WTC11 (cell line): Measurements from ENCODE around the gene CAMTA1. TPM values are rescaled to one million over a fixed set of nuclear protein-coding genes. Genes with fewer than 3 reads are reported as not detected.

ENCODE experiments used
- ATAC-seq: fragments of 200-7000 bp; cut with Tn5 transposase; 2 replicates; pipeline ENCODE4 v1.10.0; 2021; ENCODE audit warnings: mild to moderate bottlenecking, moderate library complexity
- CTCF ChIA-PET: fragments of 300-600 bp; sonication (Branson Sonifier 250); formaldehyde crosslinking; loops from one replicate; lab custom pipeline; 2021; ENCODE audit warnings: antibody characterized with exemption; lab: Charles Lee
- POLR2A ChIA-PET: fragments of 350-600 bp; sonication (Branson Sonifier 250); formaldehyde crosslinking; loops from one replicate; lab custom pipeline; 2021; ENCODE audit warnings: antibody characterized with exemption; lab: Charles Lee
- DNase-seq: peaks from one replicate; pipeline ENCODE4 v3.0.0; 2021; ENCODE audit warnings: low spot score
- H3K27ac Mint-ChIP-seq: 2 replicates; pipeline ENCODE4 v1.8.0; 2021; ENCODE audit warnings: mixed read lengths
- H3K27me3 Mint-ChIP-seq: 2 replicates; pipeline ENCODE4 v1.8.0; 2021; ENCODE audit warnings: low read depth, mild to moderate bottlenecking, moderate library complexity, mixed read lengths
- H3K36me3 Mint-ChIP-seq: 2 replicates; pipeline ENCODE4 v1.8.0; 2021; ENCODE audit warnings: mixed read lengths
- H3K4me1 Mint-ChIP-seq: 2 replicates; pipeline ENCODE4 v1.8.0; 2022; ENCODE audit warnings: mixed read lengths
- H3K4me3 Mint-ChIP-seq: 2 replicates; pipeline ENCODE4 v1.8.0; 2021; ENCODE audit warnings: mild to moderate bottlenecking, moderate library complexity, mixed read lengths
- H3K9me3 Mint-ChIP-seq: 2 replicates; pipeline ENCODE4 v1.8.0; 2021; ENCODE audit warnings: mixed read lengths
- ARID4B ChIP-seq: sonication (generic); formaldehyde crosslinking; IDR thresholded peaks from 2 replicates; pipeline ENCODE4 v1.8.0; 2023; ENCODE audit warnings: missing genetic modification reagents, mild to moderate bottlenecking, borderline replicate concordance
- ATF2 ChIP-seq: sonication (generic); formaldehyde crosslinking; IDR thresholded peaks from 2 replicates; pipeline ENCODE4 v1.8.1; 2022; ENCODE audit warnings: low read depth, missing genetic modification reagents, borderline replicate concordance
- E2F5 ChIP-seq: sonication (generic); formaldehyde crosslinking; IDR thresholded peaks from 2 replicates; pipeline ENCODE4 v1.8.1; 2022; ENCODE audit warnings: mild to moderate bottlenecking, moderate library complexity, missing genetic modification reagents
- ESRRA ChIP-seq: sonication (generic); formaldehyde crosslinking; IDR thresholded peaks from 2 replicates; pipeline ENCODE4 v1.8.1; 2022; ENCODE audit warnings: mild to moderate bottlenecking, missing genetic modification reagents, borderline replicate concordance
- ETV6 ChIP-seq: sonication (generic); formaldehyde crosslinking; IDR thresholded peaks from 2 replicates; pipeline ENCODE4 v1.8.1; 2022; ENCODE audit warnings: mild to moderate bottlenecking, missing genetic modification reagents
- GABPB1 ChIP-seq: sonication (generic); formaldehyde crosslinking; IDR thresholded peaks from 2 replicates; pipeline ENCODE4 v1.8.1; 2023; ENCODE audit warnings: mild to moderate bottlenecking, missing genetic modification reagents
- IRF1 ChIP-seq: sonication (generic); formaldehyde crosslinking; IDR thresholded peaks from 2 replicates; pipeline ENCODE4 v1.8.0; 2023; ENCODE audit warnings: missing genetic modification reagents
- IRF2 ChIP-seq: sonication (generic); formaldehyde crosslinking; IDR thresholded peaks from 2 replicates; pipeline ENCODE4 v1.8.0; 2022; ENCODE audit warnings: low read depth, missing genetic modification reagents, borderline replicate concordance
- JAZF1 ChIP-seq: fragments of 250-450 bp; sonication (Bioruptor Pico); IDR thresholded peaks from 2 replicates; pipeline ENCODE4 v1.9.0; 2021; ENCODE audit warnings: moderate library complexity, mild to moderate bottlenecking, inconsistent platforms
- MLX ChIP-seq: sonication (generic); formaldehyde crosslinking; IDR thresholded peaks from 2 replicates; pipeline ENCODE4 v1.8.1; 2023; ENCODE audit warnings: mild to moderate bottlenecking, missing genetic modification reagents, moderate library complexity
- MYBL2 ChIP-seq: sonication (generic); formaldehyde crosslinking; IDR thresholded peaks from 2 replicates; pipeline ENCODE4 v1.8.1; 2023; ENCODE audit warnings: mild to moderate bottlenecking, moderate library complexity, missing genetic modification reagents
- NR2C2 ChIP-seq: sonication (generic); formaldehyde crosslinking; IDR thresholded peaks from 2 replicates; pipeline ENCODE4 v1.8.0; 2022; ENCODE audit warnings: mild to moderate bottlenecking, missing genetic modification reagents
- NR3C1 ChIP-seq: sonication (generic); formaldehyde crosslinking; conservative IDR thresholded peaks from 2 replicates; pipeline ENCODE4 v1.8.1; 2023; ENCODE audit warnings: low read depth, mild to moderate bottlenecking, missing genetic modification reagents
- OVOL2 ChIP-seq: fragments of 250-450 bp; sonication (Bioruptor Pico); IDR thresholded peaks from 2 replicates; pipeline ENCODE4 v1.9.0; 2021; ENCODE audit warnings: mild to moderate bottlenecking, borderline replicate concordance
- RORB ChIP-seq: fragments of 250-450 bp; sonication (Bioruptor Pico); IDR thresholded peaks from 2 replicates; pipeline ENCODE4 v1.9.0; 2021; ENCODE audit warnings: mild to moderate bottlenecking
- ZBTB43 ChIP-seq: sonication (generic); formaldehyde crosslinking; IDR thresholded peaks from 2 replicates; pipeline ENCODE4 v1.8.1; 2023; ENCODE audit warnings: mild to moderate bottlenecking, missing genetic modification reagents
- ZNF317 ChIP-seq: sonication (generic); formaldehyde crosslinking; IDR thresholded peaks from 2 replicates; pipeline ENCODE4 v1.8.1; 2023; ENCODE audit warnings: low read depth, mild to moderate bottlenecking, moderate library complexity, missing genetic modification reagents, borderline replicate concordance
- ZNF423 ChIP-seq: fragments of 250-450 bp; sonication (Bioruptor Pico); IDR thresholded peaks from 2 replicates; pipeline ENCODE4 v2.1.2; 2022; ENCODE audit warnings: mild to moderate bottlenecking, moderate library complexity
- ZNF671 ChIP-seq: fragments of 250-450 bp; sonication (Bioruptor Pico); IDR thresholded peaks from 2 replicates; pipeline ENCODE4 v1.8.0; 2021; ENCODE audit warnings: mild to moderate bottlenecking
- total RNA-seq: library from RNA; stranded (reverse); gene quantifications from 3 replicates; pipeline ENCODE4 v1.2.3, GENCODE V29; 2021

The CAMTA1 gene
- total RNA-seq, 1 experiment from 2014 or later: 86.4 TPM

- TF ChIP-seq RORB: no peak
- TF ChIP-seq IRF1: no peak
- no peak for TF ChIP-seq ZNF423 (CRISPR knock-in tag)
- no peak for TF ChIP-seq JAZF1 (CRISPR knock-in tag)
- no peak for TF ChIP-seq ZNF317 (CRISPR knock-in tag)
- TF ChIP-seq OVOL2 (CRISPR knock-in tag): no peak
- no peak for TF ChIP-seq ZNF671
- TF ChIP-seq ATF2: no peak
- no peak for TF ChIP-seq MLX (CRISPR knock-in tag)
- no peak for TF ChIP-seq ARID4B (CRISPR knock-in tag)
- no peak for TF ChIP-seq ZBTB43
- no peak for TF ChIP-seq MYBL2 (CRISPR knock-in tag)
- no peak for TF ChIP-seq NR3C1 (CRISPR knock-in tag)
- no peak for TF ChIP-seq NR2C2 (CRISPR knock-in tag)
- no peak for TF ChIP-seq IRF2
- TF ChIP-seq E2F5 (CRISPR knock-in tag): no peak
- no peak for TF ChIP-seq ESRRA (CRISPR knock-in tag)
- TF ChIP-seq GABPB1 (CRISPR knock-in tag): no peak
- no peak for TF ChIP-seq ETV6 (CRISPR knock-in tag)
- POLR2A ChIA-PET: no interaction called here
- Mint-ChIP-seq H3K36me3 (no peaks in the 10 kb centered on the region), H3K9me3 (peaks cover 9% of the 10 kb centered on the region), H3K4me3 (no peak overlapping the region), H3K27ac (no peak overlapping the region), H3K27me3 (no peaks in the 10 kb centered on the region), H3K4me1 (no peaks in the 10 kb centered on the region)
- no peak for DNase-seq
- CTCF ChIA-PET: interaction anchor here (1.1 kb wide), 1 partner anchor 38 kb away, joined by 3 read pairs; no protein-coding TSS in a partner anchor
- no peak for ATAC-seq
Observed at GRCh38 chr1:7108251-7108650, 323.0 kb downstream of the CAMTA1 start.
